Kidney epithelial cell (primary cell): Measurements from ENCODE around the gene ADAP2. TPM values are rescaled to one million over a fixed set of nuclear protein-coding genes. Genes with fewer than 3 reads are reported as not detected.

Experiments used
- DNase-seq: peaks from one replicate; pipeline ENCODE4 v3.0.0-alpha.2; 2010; ENCODE audit warnings: low read depth
- H3K27me3 ChIP-seq: 2 replicates; pipeline ENCODE4 v1.6.0; 2011; ENCODE audit warnings: low read length; ENCODE audit not compliant: control insufficient read depth, insufficient read depth
- H3K36me3 ChIP-seq: 2 replicates; pipeline ENCODE4 v1.5.1; 2011; ENCODE audit warnings: low read length; ENCODE audit not compliant: control insufficient read depth, insufficient read depth
- H3K4me3 ChIP-seq: 2 replicates; pipeline ENCODE4 v1.5.1; 2011; ENCODE audit warnings: low read depth, mild to moderate bottlenecking, control low read depth, low read length
- CTCF ChIP-seq: IDR thresholded peaks from 2 replicates; pipeline ENCODE4 v1.5.1; 2011; ENCODE audit warnings: mild to moderate bottlenecking, moderate library complexity, low read length, control low read depth, inconsistent platforms; ENCODE audit not compliant: insufficient read depth, poor library complexity, severe bottlenecking
- total RNA-seq: library from RNA; depleted of rRNA; stranded (reverse); fragments of >200 nt; gene quantifications from 2 replicates; pipeline ENCODE4 v1.2.3, GENCODE V29; 2015

ADAP2 gene
- total RNA-seq, 1 donor from 2014 or later: 10.0 TPM

GRCh38 chr17:30920282-30920681, 1.5 kb upstream of the ADAP2 start:
- H3K4me3 ChIP-seq: no peak overlapping the region
- TF ChIP-seq CTCF: no peak
- DNase-seq: no peak
- H3K36me3 ChIP-seq: no peaks in the 10 kb centered on the region
- H3K27me3 ChIP-seq: peaks cover 17% of the 10 kb centered on the region

GRCh38 chr17:30920683-30921543, 832 bp upstream of the ADAP2 start:
- no peak overlapping the region for H3K4me3 ChIP-seq
- no peak for DNase-seq
- H3K36me3 ChIP-seq: no peaks in the 10 kb centered on the region
- TF ChIP-seq CTCF: no peak
- H3K27me3 ChIP-seq: peaks cover 17% of the 10 kb centered on the region

GRCh38 chr17:30922235-30923030, 688 bp downstream of the ADAP2 start:
- H3K4me3 ChIP-seq: peak overlapping the region; percentile 34
- DNase-seq: no peak

GRCh38 chr17:30924341-30924740, 2.6 kb downstream of the ADAP2 start:
- no peak for TF ChIP-seq CTCF
- no peaks in the 10 kb centered on the region for H3K36me3 ChIP-seq
- peaks cover 17% of the 10 kb centered on the region for H3K27me3 ChIP-seq
- no peak for DNase-seq
- no peak overlapping the region for H3K4me3 ChIP-seq

More at GRCh38 chr17:30922235-30923030, 688 bp downstream of the ADAP2 start:
- Histone ChIP-seq H3K36me3 (no peaks in the 10 kb centered on the region), H3K27me3 (peaks cover 17% of the 10 kb centered on the region)
- no peak for TF ChIP-seq CTCF

GRCh38 chr17:30926516-30926915, 4.8 kb downstream of the ADAP2 start:
- no peak for DNase-seq
- Histone ChIP-seq H3K27me3 (peaks cover 17% of the 10 kb centered on the region), H3K4me3 (no peak overlapping the region), H3K36me3 (no peaks in the 10 kb centered on the region)
- no peak for TF ChIP-seq CTCF
